ENCODE results near the gene CLSTN1.

Gene CLSTN1

DNA sequence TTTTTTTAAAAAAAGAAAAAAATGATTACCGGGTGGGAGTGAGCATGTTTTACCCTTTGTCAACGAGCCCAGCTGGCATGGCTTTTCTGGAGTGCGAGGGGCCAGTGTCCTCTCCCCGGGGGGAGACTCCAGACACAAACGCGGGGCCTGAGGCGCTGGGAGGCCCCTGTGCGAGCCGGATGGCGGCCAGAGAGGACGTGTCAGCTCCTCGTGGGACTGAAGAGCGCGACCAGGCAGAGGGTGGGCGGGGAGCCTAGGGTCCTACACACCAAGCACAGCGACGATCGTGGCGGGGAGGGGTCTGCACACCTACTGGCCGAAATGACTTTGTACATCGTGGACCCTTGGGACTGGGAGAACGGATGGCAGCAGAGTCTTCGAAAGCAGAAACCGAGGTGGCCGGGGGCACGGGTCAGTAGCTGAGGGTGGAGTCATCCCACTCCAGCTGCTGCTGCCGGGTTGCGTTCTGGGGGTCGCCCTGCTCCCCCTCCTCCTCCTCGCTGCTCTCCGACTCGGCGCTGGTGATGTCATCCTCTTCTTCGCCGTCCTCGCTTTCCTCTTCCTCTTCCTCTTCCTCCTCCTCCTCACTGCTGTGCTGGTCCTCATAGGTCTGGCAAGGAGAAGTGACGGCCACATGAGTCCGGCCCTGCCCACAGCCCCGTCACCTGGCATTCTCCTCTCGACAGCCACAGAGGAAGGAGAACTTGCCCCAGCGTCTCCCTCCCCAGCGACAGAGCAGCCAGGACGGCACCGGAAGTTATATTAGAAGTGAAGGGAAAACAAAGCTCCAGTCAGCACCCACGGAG, 93.5 kb downstream of the CLSTN1 start:
- DNase-seq (ENCODE audit: low read depth in 2 of 2): no peak

GRCh38 chr1:9729523-9729922, 94.2 kb downstream of the CLSTN1 start:
- DNase-seq (ENCODE audit: low read depth in 2 of 2): no peak

DNA sequence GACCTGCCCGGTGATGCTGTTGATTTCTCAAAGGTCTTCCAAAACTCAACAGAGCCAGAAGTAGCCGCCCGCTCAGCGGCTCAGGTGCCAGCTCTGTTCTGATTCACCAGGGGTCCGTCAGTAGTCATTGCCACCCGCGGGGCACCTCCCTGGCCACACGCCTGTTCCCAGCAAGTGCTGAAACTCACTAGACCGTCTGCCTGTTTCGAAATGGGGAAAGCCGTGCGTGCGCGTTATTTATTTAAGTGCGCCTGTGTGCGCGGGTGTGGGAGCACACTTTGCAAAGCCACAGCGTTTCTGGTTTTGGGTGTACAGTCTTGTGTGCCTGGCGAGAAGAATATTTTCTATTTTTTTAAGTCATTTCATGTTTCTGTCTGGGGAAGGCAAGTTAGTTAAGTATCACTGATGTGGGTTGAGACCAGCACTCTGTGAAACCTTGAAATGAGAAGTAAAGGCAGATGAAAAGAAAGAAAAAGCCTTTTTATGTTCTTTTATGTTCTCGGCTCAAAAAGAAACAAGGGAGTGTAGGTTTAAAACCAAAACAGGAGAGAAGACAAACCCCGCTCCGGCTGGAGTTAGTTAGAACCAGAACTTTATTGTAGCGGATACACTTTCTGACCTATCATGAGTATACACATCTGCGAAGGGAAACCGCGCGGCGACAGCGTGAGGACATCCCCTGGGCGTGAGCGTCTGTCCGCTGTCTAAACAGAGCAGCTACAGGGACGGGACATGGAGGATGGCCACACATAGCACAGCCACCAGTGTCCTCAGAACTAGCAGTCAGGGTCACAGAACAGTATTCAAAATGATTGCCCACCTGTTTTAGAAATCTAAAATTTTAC, 95.1 kb downstream of the CLSTN1 start:
- no peak for DNase-seq (ENCODE audit: low read depth in 2 of 2)

GRCh38 chr1:9726905-9727595, 96.7 kb downstream of the CLSTN1 start:
- DNase-seq (ENCODE audit: low read depth in 2 of 2): no peak

GRCh38 chr1:9726406-9726805, 97.4 kb downstream of the CLSTN1 start:
- DNase-seq (ENCODE audit: low read depth in 2 of 2): no peak

DNA sequence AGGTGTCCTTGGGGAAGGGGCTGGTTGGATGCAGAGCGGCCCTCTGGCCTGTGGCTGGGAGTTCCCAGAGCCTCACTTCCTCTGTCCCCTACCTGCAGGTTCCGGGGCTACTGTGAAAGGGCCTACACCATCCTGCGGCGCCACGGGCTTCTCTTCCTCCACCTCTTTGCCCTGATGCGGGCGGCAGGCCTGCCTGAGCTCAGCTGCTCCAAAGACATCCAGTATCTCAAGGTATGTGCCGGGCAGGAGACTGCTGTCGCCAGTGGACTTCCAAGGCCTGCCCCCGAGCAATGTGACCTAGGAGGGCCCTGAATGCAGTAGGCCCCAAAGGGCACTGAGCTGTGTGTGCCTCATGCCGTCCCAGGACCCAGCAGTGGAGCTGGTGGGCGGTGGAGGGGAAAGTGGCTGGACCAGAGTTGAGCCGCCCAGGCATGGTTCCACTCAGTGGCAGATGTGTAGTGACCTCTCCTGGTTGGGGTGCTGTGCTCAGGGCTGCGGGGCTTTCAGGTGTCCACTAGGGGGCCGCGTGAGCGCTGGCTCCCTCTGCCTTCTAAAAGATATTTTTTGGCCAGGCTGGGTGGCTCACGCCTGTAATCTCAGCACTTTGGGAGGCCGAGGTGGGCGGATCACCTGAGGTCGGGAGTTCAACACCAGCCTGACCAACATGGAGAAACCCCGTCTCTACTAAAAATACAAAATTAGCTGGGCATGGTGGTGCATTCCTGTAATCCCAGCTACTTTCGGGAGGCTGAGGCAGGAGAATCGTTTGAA, 98.9 kb downstream of the CLSTN1 start:
- peak in 1 of 2 donors; percentile 43 for DNase-seq (ENCODE audit: low read depth in 2 of 2)

DNA sequence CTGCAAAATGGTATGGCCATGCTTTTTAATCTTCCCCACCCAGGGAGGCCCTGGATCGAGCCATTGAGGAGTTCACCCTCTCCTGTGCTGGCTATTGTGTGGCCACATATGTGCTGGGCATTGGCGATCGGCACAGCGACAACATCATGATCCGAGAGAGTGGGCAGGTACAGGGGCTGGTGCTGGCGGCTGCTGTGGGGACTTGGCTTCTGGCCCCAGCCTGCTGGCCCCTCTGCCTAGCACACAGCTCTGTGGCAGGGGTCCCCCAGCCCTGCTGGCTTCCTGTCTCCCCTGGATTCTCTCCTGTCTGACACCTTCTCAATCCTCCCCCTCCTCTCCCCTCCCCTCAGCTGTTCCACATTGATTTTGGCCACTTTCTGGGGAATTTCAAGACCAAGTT, 99.8 kb downstream of the CLSTN1 start:
- no peak for DNase-seq (ENCODE audit: low read depth in 2 of 2)

DNA sequence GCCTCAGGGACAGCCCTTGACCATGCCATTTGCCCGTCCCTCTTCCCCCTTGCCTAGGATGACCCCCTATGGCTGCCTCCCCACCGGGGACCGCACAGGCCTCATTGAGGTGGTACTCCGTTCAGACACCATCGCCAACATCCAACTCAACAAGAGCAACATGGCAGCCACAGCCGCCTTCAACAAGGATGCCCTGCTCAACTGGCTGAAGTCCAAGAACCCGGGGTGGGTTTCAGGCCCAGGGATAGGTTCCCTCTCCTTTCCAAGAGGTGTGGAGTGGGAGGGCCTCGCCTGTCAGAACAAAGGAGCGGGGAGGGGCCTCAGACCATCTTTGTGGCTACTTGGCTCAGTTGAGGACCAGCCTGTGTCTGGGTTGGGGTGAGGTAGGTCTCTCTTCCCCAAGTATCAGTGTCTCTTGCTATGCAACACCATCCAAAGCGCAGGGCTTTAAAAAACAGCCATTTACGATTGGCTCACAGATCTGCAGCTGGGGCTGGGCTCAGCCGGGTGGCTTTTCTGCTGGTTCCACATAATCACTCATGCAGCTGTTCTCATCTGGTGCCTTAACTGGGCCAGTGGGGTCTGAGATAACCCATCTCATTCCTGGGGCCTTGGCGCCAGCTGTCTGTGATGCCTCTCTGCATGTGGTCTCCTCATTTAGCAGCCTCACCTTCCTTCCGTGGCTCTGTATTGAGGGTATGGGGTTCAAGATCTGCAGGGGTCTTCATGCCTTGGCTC, 100.5 kb downstream of the CLSTN1 start:
- DNase-seq (ENCODE audit: low read depth in 2 of 2): no peak

DNA sequence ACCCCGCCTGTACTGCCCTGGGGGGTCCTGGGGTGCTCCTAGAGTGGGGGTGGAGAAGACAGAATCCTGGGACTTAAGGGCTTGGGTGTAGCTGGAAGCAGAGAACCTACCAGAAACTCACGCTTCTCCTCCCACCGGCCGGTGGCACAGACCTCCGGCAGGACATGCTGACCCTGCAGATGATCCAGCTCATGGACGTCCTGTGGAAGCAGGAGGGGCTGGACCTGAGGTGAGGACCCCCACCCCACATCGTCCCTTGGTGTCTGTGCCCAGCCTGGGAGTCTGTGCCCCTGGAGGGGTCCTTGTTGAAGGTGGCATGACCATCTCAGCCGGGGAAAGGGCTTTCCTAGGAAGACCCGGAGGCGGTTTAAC, 101.4 kb downstream of the CLSTN1 start:
- DNase-seq (ENCODE audit: low read depth in 2 of 2): no peak

GRCh38 chr1:9721606-9722377, 102.0 kb downstream of the CLSTN1 start:
- DNase-seq (ENCODE audit: low read depth in 2 of 2): peak; percentile 58 to 65

GRCh38 chr1:9720785-9721605, 102.8 kb downstream of the CLSTN1 start:
- DNase-seq (ENCODE audit: low read depth in 2 of 2): no peak

DNA sequence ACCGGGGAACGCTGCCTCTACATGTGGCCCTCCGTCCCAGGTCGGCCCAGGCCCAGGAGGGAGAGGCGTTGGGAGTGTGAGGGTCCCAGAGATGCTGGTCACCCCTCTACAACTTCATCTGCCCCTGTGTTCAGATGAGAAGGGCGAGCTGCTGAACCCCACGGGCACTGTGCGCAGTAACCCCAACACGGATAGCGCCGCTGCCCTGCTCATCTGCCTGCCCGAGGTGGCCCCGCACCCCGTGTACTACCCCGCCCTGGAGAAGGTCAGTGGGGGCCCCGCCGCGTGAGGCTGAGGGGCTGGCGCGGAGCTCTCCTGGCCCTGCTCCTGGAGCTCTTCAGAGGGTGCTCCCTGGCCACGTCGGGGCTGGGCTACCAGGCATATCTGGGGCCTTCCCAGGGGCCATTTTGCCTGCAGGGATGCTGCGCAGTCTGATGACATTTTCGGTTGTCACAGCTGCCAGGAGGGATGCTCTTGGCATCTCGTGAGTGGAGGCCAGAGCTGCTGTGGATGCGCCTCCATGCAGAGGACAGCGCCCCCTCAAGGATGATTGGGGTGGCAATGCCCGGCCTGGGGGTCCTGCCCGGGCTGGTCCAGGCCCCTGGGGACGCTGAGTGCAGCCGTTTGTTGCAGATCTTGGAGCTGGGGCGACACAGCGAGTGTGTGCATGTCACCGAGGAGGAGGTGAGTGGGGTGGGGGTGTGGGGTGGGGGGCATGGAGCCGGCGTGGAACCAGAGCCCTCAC, 103.6 kb downstream of the CLSTN1 start:
- DNase-seq (ENCODE audit: low read depth in 2 of 2): no peak

- no peak for DNase-seq (ENCODE audit: low read depth in 2 of 2)
Measured at GRCh38 chr1:9718006-9718680, 105.6 kb downstream of the CLSTN1 start.

- DNase-seq (ENCODE audit: low read depth in 2 of 2): peak; percentile 70 to 72
Measured at GRCh38 chr1:9717193-9718005, 106.4 kb downstream of the CLSTN1 start.

- DNase-seq (ENCODE audit: low read depth in 2 of 2): no peak
Measured at GRCh38 chr1:9716404-9717192, 107.2 kb downstream of the CLSTN1 start.

DNA sequence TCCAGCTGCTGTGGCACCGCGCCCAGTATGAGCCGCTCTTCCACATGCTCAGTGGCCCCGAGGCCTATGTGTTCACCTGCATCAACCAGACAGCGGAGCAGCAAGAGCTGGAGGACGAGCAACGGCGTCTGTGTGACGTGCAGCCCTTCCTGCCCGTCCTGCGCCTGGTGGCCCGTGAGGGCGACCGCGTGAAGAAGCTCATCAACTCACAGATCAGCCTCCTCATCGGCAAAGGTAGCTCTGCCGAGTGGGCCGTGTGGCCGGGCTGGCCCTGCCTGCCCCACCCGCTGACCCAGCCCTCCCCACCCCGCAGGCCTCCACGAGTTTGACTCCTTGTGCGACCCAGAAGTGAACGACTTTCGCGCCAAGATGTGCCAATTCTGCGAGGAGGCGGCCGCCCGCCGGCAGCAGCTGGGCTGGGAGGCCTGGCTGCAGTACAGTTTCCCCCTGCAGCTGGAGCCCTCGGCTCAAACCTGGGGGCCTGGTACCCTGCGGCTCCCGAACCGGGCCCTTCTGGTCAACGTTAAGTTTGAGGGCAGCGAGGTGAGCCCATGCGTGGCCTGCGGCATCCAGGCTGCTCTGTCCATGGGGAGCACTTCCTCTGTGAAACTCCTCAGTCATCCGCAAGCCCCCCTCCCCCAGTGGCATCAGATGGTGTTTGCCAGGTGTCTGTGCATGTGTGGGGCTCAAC, 108.1 kb downstream of the CLSTN1 start:
- no peak for DNase-seq (ENCODE audit: low read depth in 2 of 2)
